ENCODE results near the gene OR2AG1. TPM values are rescaled to one million over a fixed set of nuclear protein-coding genes. Genes with fewer than 3 reads are reported as not detected.

Gene OR2AG1
- total and polyA plus RNA-seq, 3 experiments from 2014 or later, result not detected

DNA sequence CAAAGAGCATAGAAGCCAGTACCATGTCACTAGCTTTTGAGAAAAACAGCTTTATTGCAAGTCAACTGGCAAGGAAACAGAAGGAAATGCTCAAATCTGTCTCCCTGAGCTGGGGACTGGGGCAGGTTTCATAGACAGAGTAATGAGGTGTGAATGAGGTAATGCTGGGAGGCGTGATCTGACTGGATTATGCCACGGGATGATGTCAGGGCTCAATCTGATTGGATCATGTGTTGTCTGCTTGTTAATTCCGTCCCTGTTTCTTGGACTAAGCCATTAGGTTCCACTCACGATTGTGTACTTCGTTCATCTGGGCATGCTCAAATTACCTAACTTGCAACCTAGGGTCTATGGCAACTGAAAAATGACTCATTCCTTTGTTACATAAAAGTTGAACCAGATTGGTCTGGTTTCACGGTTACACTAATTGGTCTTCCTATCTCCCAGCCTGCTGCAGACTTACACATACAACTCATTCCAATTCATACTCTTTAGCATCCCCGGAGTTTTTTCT is 42.5 kb downstream of the OR2AG1 start:
- H3K36me3 ChIP-seq (ENCODE audit: insufficient read depth, low read length), result no peaks in the 10 kb centered on the region
- Mint-ChIP-seq H3K27me3 (peaks cover 9 to 24% of the 10 kb centered on the region in 2 donors), H3K4me3 (no peak overlapping the region), H3K9me3 (peaks cover 0 to 4% (median 0%) of the 10 kb centered on the region in 5 donors), H3K27ac (no peak overlapping the region), H3K36me3 (no peaks in the 10 kb centered on the region), H3K4me1 (no peaks in the 10 kb centered on the region)
- no peaks in the 10 kb centered on the region for H3K27me3 ChIP-seq (ENCODE audit: insufficient read depth, low read length, poor library complexity, severe bottlenecking)
- H3K9me3 ChIP-seq (ENCODE audit: low read length), result no peaks in the 10 kb centered on the region
- H3K27ac ChIP-seq (ENCODE audit: low read depth, low read length), result no peak overlapping the region
- H3K4me1 ChIP-seq (ENCODE audit: insufficient read depth, low read length), result no peaks in the 10 kb centered on the region
- ChIA-PET CTCF (interaction anchor here (2.0 kb wide), 1 partner anchor 13 kb away, joined by 14 read pairs; no protein-coding TSS in a partner anchor), POLR2A (no interaction called here)
- H3K4me3 ChIP-seq (ENCODE audit: low read length), result no peak overlapping the region
- no peak for DNase-seq

GRCh38 chr11:6828103-6828502 is 45.3 kb downstream of the OR2AG1 start:
- DNase-seq, result no peak
- H3K36me3 Mint-ChIP-seq, result no peaks in the 10 kb centered on the region
- Histone ChIP-seq H3K4me1 (ENCODE audit: insufficient read depth, low read length) (no peaks in the 10 kb centered on the region), H3K4me3 (ENCODE audit: low read length) (no peak overlapping the region), H3K9me3 (ENCODE audit: low read length) (no peaks in the 10 kb centered on the region), H3K27me3 (ENCODE audit: insufficient read depth, low read length, poor library complexity, severe bottlenecking) (no peaks in the 10 kb centered on the region), H3K36me3 (ENCODE audit: insufficient read depth, low read length) (no peaks in the 10 kb centered on the region), H3K27ac (ENCODE audit: low read depth, low read length) (no peak overlapping the region)
- H3K27ac Mint-ChIP-seq, result no peak overlapping the region
- H3K9me3 Mint-ChIP-seq, result no peaks in the 10 kb centered on the region
- peaks cover 7 to 23% of the 10 kb centered on the region in 2 donors for H3K27me3 Mint-ChIP-seq
- H3K4me1 Mint-ChIP-seq, result no peaks in the 10 kb centered on the region
- H3K4me3 Mint-ChIP-seq, result no peak overlapping the region
- ChIA-PET CTCF (no interaction called here), POLR2A (no interaction called here)

DNA sequence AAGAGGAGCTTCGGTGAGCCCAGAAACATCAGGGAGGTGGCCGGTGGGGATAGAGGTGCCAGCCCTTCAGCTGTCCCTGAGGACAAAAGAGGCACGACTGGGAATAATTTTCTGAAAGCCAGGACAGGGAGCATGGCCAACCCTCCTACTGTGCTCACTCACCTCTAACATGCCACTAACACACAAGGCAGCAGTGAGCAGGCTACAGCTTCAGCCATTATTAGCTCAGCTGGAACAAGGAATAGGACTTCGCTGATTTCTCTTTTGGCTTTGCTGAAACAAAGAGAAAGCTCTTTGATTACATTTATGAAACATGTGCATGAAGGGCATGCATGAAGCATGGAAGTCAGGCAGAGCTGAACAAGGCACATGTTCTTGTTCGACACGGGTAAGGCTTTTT is 50.5 kb downstream of the OR2AG1 start:
- Mint-ChIP-seq H3K27ac (no peak overlapping the region), H3K4me3 (no peak overlapping the region), H3K4me1 (no peaks in the 10 kb centered on the region), H3K36me3 (no peaks in the 10 kb centered on the region), H3K27me3 (peaks cover 5 to 19% of the 10 kb centered on the region in 2 donors), H3K9me3 (no peaks in the 10 kb centered on the region)
- no peaks in the 10 kb centered on the region for H3K36me3 ChIP-seq (ENCODE audit: insufficient read depth, low read length)
- DNase-seq, result no peak
- H3K4me3 ChIP-seq (ENCODE audit: low read length), result no peak overlapping the region
- ChIA-PET POLR2A (no interaction called here), CTCF (no interaction called here)
- H3K27ac ChIP-seq (ENCODE audit: low read depth, low read length), result no peak overlapping the region
- no peaks in the 10 kb centered on the region for H3K9me3 ChIP-seq (ENCODE audit: low read length)
- no peaks in the 10 kb centered on the region for H3K27me3 ChIP-seq (ENCODE audit: insufficient read depth, low read length, poor library complexity, severe bottlenecking)
- H3K4me1 ChIP-seq (ENCODE audit: insufficient read depth, low read length), result no peaks in the 10 kb centered on the region

- DNase-seq, result no peak
- ChIA-PET CTCF (no interaction called here), POLR2A (no interaction called here)
- H3K4me1 Mint-ChIP-seq, result no peaks in the 10 kb centered on the region
- H3K27me3 Mint-ChIP-seq, result peaks cover 2 to 15% of the 10 kb centered on the region in 2 donors
- Histone ChIP-seq H3K4me1 (ENCODE audit: insufficient read depth, low read length) (no peaks in the 10 kb centered on the region), H3K27me3 (ENCODE audit: insufficient read depth, low read length, poor library complexity, severe bottlenecking) (no peaks in the 10 kb centered on the region), H3K4me3 (ENCODE audit: low read length) (no peak overlapping the region), H3K36me3 (ENCODE audit: insufficient read depth, low read length) (no peaks in the 10 kb centered on the region), H3K27ac (ENCODE audit: low read depth, low read length) (no peak overlapping the region), H3K9me3 (ENCODE audit: low read length) (no peaks in the 10 kb centered on the region)
- H3K36me3 Mint-ChIP-seq, result no peaks in the 10 kb centered on the region
- no peaks in the 10 kb centered on the region for H3K9me3 Mint-ChIP-seq
- H3K27ac Mint-ChIP-seq, result no peak overlapping the region
- H3K4me3 Mint-ChIP-seq, result no peak overlapping the region
Measured at GRCh38 chr11:6834021-6834420, 51.2 kb downstream of the OR2AG1 start.

Other genes with a start within 250 kb of the OR2AG1 start
- gene RRP8, start 179.4 kb upstream of the OR2AG1 start, total RNA-seq, result 10 to 100 TPM; 42.0 to 44.7 TPM
- 21.1 TPM for gene RRP8, start 179.4 kb upstream of the OR2AG1 start, polyA plus RNA-seq
- gene ILK, start 179.2 kb upstream of the OR2AG1 start, total RNA-seq, result 10 to 100 TPM; 90.1 to 92.6 TPM
- gene ILK, start 179.2 kb upstream of the OR2AG1 start, polyA plus RNA-seq, result 111 TPM
- gene TAF10, start 170.8 kb upstream of the OR2AG1 start, total RNA-seq, result 100 to 1,000 TPM; 173 to 175 TPM
- gene TAF10, start 170.8 kb upstream of the OR2AG1 start, polyA plus RNA-seq, result 336 TPM
- 10 to 100 TPM; 57.2 to 61.6 TPM for gene TPP1, start 163.6 kb upstream of the OR2AG1 start, total RNA-seq
- gene TPP1, start 163.6 kb upstream of the OR2AG1 start, polyA plus RNA-seq, result 165 TPM
- gene DCHS1, start 127.2 kb upstream of the OR2AG1 start, total RNA-seq, result under 1 TPM; 0.89 to 0.96 TPM
- 1.5 TPM for gene DCHS1, start 127.2 kb upstream of the OR2AG1 start, polyA plus RNA-seq
- gene MRPL17, start 99.7 kb upstream of the OR2AG1 start, total RNA-seq, result 100 to 1,000 TPM; 124 to 129 TPM
- gene MRPL17, start 99.7 kb upstream of the OR2AG1 start, polyA plus RNA-seq, result 24.3 TPM
- not detected for gene OR2AG2, start 11.0 kb upstream of the OR2AG1 start, total RNA-seq
- not detected for gene OR2AG2, start 11.0 kb upstream of the OR2AG1 start, polyA plus RNA-seq
- gene OR6A2, start 16.7 kb downstream of the OR2AG1 start, total RNA-seq, result not detected
- gene OR6A2, start 16.7 kb downstream of the OR2AG1 start, polyA plus RNA-seq, result not detected
- gene OR10A5, start 62.7 kb downstream of the OR2AG1 start, total RNA-seq, result not detected
- gene OR10A5, start 62.7 kb downstream of the OR2AG1 start, polyA plus RNA-seq, result not detected
- not detected for gene OR10A2, start 80.0 kb downstream of the OR2AG1 start, total RNA-seq
- not detected for gene OR10A2, start 80.0 kb downstream of the OR2AG1 start, polyA plus RNA-seq
- gene OR10A4, start 93.6 kb downstream of the OR2AG1 start, total RNA-seq, result not detected
- gene OR10A4, start 93.6 kb downstream of the OR2AG1 start, polyA plus RNA-seq, result not detected
- gene OR2D2, start 109.5 kb downstream of the OR2AG1 start, total RNA-seq, result not detected
- gene OR2D2, start 109.5 kb downstream of the OR2AG1 start, polyA plus RNA-seq, result not detected
- not detected for gene OR2D3, start 138.0 kb downstream of the OR2AG1 start, total RNA-seq
- gene OR2D3, start 138.0 kb downstream of the OR2AG1 start, polyA plus RNA-seq, result not detected
- gene ZNF215, start 143.4 kb downstream of the OR2AG1 start, total RNA-seq, result under 1 TPM; 0.72 to 0.73 TPM
- gene ZNF215, start 143.4 kb downstream of the OR2AG1 start, polyA plus RNA-seq, result not detected
- gene ZNF214, start 237.3 kb downstream of the OR2AG1 start, total RNA-seq, result not detected
- not detected for gene ZNF214, start 237.3 kb downstream of the OR2AG1 start, polyA plus RNA-seq
- not detected for gene NLRP14, start 237.5 kb downstream of the OR2AG1 start, total RNA-seq
- gene NLRP14, start 237.5 kb downstream of the OR2AG1 start, polyA plus RNA-seq, result not detected